COR-L47 (cell line): ENCODE results near the gene ECHS1.

Source experiments
- DNase-seq: peaks from one replicate; lab custom pipeline; 2025; lab: John Stamatoyannopoulos, UW

ECHS1 gene

GRCh38 chr10:133358162-133358924 lies 14.8 kb downstream of the ECHS1 start:
- DNase-seq = no peak

DNA sequence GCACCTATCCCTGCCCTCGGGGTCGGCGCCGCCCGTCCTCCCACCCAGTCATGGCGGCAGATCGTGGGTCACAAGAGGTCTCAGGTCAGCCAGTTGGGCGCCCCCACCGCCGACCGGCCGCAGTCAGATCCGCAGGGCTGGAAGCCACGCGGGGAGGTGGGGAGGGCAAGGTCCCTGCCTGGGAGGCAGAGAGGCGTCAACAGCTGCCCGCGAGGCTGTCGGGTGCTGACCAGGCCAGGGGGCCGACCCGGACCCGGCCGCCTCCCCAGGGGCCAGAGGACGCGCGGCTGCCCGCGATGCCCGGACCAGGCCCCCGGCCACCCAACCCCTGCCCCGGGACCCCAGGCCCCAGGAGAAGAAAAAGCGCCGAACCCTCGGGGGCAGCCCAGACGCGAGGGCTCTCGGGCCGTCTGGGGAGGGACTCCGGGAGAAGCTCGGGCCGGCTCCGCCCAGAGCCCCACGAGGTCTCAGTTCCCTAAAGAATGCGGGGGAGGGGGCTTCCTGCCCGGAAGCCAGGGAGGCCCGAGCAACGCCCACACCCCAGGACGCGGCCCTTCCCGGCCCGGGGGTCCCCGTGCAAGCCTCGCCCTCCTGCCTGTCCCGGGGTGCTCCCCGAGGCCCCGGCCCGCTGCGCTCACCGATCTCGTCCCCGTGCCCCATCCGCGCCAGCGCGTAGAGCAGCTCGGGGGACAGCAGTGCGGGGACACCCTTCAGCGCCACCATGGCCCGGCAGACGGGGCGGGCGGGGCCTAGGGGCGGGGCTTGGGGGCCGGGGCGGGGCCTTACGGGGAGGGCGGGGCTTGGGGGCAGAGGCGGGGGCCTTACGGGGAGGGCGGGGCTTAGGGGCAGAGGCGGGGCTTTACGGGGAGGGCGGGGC lies 15.6 kb downstream of the ECHS1 start, which contains the start of gene FUOM:
TSS of gene FUOM (minus strand) at position 735 of the 877 bp plus-strand sequence. CDS start at position 723, 12 bp downstream.
- no peak for DNase-seq

GRCh38 chr10:133356549-133357284 lies 16.4 kb downstream of the ECHS1 start:
- no peak for DNase-seq

- no peak for DNase-seq
Observed at GRCh38 chr10:133355991-133356390, 17.2 kb downstream of the ECHS1 start.

- no peak for DNase-seq
Observed at GRCh38 chr10:133355266-133355665, 17.9 kb downstream of the ECHS1 start.

DNA sequence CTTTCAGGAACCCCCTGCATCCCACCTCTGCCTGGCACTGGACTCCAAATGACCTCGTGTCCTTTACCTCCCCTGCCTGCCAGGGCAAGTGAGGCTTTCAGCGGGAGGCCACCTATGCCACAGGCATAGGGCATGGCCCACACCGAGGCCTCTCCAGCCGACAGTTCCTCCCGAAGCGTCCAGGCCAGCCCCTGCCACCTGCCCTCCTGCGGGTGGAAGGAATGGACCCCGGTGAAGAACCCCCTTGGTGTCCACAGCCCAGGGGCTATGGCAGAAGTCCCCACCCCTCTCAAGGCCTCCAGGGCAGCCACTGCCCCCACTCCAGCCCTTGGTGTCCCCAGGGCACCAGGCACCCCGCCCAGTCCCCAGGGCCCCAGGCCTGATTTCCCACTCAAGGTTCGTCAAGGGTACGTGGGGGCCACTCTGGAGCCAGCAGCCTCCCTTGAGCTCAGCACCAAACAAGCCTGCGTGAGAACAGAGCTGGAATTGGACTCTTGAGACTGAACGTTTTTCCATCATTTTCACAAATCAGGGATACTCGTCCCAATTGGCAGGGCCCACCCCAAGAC lies 18.4 kb downstream of the ECHS1 start:
- no peak for DNase-seq

- DNase-seq = no peak
Observed at GRCh38 chr10:133353988-133354605, 19.1 kb downstream of the ECHS1 start.

DNA sequence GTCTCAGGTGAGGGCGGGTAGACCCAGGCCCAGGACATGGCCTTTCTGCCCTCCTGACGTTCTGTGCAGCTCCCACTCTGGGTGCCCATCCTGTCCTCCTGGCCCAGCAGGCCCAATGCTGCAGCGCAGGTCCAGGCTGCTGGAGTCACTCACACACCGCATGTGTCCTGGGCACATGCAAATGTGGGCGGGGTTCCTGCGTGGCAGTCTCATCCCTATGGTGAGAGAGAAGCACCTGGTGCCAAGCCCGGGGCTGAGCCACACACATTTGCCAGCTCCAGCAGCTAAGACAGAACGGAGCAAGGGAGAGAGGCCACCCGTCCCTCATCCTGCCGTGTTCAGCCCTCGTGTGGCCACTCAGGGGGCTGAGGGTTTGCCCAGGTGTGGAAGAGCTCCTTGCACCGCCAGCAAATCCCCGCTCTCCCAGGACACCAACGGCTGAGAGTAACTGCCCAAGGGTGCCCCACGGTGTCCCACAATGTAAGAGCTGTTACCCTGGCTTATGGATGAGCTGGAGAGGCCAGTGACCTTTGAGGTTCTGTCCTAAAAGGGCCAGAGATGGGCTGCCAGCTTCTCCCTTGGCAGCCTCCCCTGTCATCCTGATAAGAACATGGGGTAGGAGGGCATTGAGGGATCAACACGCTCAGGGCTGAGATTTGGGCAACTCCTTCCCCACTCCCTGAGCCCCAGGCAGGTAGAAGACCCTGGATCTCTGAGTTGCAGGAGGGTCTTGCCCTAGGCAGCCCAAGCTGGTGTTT lies 19.8 kb downstream of the ECHS1 start:
- no peak for DNase-seq

GRCh38 chr10:133351408-133352318 lies 21.5 kb downstream of the ECHS1 start:
- DNase-seq = no peak

- DNase-seq = no peak
Observed at GRCh38 chr10:133350950-133351329, 22.2 kb downstream of the ECHS1 start.

DNA sequence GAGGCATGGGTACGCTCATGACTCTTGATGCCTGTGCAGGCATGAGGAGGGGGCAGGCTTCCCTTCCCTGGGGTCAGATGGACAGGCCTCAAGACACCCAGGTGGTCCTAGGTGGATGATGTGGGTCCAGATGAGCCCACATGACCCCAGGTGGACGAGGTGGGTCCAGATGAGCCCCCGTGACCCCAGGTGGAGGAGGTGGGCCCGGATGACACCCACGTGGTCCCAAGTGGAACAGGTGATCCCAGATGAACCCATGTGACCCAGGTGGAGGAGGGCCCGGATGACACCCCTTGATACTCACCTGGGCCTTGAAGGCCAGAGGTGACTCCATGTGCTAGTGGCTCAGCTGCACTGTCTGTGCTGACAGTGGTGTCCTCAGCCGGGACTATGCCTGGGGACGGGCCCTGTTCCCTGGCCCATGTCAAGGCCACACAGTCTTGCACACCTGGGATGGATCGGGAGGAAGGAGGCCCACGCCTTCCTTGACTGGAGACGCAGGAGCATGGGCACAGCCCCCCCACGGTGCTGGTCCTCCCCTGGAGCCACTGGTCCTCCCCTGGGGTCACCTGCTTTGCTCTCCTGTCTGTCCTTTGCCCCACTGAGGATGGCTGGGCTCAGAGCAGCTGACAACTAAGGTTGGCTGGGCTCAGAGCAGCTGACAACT lies 22.7 kb downstream of the ECHS1 start:
- DNase-seq = no peak

- DNase-seq = no peak
Observed at GRCh38 chr10:133349577-133350011, 23.6 kb downstream of the ECHS1 start.

GRCh38 chr10:133349160-133349568 lies 24.0 kb downstream of the ECHS1 start:
- DNase-seq = no peak

DNA sequence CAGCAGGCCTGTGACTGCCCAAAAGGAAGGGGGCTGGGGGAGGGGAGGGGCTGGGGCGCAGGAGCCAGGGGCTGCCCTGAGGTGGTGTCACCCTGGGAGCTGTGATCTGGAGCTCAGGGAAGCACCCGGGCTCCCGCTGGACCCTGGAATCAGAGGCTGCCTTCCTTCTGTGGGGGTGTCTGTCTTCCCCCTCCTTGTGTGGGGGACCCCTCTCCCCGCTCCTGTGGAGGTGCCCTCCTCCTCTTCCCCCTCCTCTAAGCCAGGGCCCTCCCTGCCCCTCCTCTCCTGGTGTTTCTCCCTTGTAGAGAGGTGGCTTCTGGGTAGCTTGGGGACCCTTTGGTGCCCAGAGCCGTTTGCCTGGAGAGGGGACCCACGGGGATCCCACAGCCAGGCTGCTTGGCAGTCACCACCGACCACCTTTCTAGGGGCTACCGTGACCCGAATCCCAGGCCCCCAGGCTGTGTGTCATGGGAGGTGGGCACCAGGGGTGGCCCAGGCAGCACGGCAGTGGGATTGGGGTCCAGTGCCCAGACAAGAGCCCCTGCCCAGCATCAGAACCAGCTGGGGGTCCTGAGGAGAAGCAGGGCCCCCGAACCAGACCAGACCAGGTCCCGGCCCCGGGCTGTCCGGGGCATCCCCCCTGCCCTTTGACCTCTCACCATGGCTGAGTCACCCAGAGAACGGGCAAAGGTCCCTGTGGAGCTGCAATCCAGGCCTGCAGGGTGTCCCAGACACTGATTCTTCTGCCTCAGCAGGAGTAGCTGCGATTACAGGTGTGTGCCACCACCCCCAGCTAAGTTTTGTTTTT lies 25.2 kb downstream of the ECHS1 start:
- no peak for DNase-seq

GRCh38 chr10:133346413-133346812 lies 26.7 kb downstream of the ECHS1 start:
- no peak for DNase-seq

GRCh38 chr10:133344236-133344635 lies 28.9 kb downstream of the ECHS1 start:
- no peak for DNase-seq

DNA sequence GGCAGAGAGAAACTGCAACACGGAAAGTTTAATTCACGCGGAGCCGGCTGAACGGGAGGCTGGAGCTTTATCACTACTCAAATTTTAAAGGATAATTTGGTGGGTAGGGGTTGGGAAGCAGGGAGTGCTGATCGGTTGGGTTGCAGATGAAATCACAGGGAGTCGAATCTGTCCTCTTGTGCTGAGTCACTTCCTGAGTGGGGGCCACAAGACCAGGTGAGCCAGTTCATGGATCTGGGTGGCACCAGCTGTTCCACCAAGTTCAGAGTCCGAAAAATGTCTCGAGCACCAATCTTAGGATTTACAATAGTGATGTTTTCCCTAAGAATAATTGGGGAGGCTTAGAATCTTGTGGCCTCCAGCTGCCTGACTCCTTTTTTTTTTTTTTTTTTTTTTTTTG lies 29.6 kb downstream of the ECHS1 start:
- DNase-seq = no peak

DNA sequence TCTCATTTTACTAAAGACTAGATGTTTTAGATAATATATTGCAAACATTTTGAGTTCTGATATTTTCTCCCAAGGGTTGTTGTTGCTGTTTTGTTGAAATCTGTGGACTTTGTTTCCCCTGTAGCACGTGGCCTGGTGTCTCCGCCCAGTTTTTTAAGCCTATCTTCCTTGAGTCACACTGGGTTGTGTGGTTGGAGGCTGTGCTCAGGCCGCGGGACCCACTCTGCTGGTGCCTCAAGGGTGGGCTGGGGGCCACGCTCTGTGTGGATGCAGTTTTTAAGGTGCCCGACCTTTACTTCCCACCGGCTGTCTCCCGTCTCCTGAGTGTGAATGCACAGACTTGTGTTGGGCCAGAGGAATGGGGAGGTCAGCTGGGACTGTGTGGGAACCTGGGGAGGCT lies 30.2 kb downstream of the ECHS1 start:
- DNase-seq = no peak
